Adrenal gland (tissue), 12 donors: ENCODE data around the gene C19orf25. TPM values are rescaled to one million over a fixed set of nuclear protein-coding genes. Genes with fewer than 3 reads are reported as not detected.

ENCODE experiments used
- DNase-seq, 7 donors: peaks; one replicate each; pipeline ENCODE4 v3.0.0-alpha.2; 2019 to 2020
- H3K27ac ChIP-seq, 5 donors: fragments of 200-600 bp; sonication (generic) in 4 of 5; 1 replicate in 3 of 5; 2 replicates in 2 of 5; pipeline versions ENCODE4 v1.5.1 to v1.8.0; 2016 to 2020; ENCODE audit warnings: mild to moderate bottlenecking in 1 of 5
- H3K27me3 ChIP-seq: fragments of 200-600 bp; 2 replicates; pipeline ENCODE4 v1.8.0; 2021
- H3K36me3 ChIP-seq, 2 donors: fragments of 200-600 bp; replicated peaks in 1 of 2; 1 replicate in 1 of 2; 2 replicates in 1 of 2; pipeline versions ENCODE4 v1.5.1 to v1.8.0; 2018 to 2022
- H3K4me1 ChIP-seq, 2 donors: fragments of 200-600 bp; replicated peaks in 1 of 2; 1 replicate in 1 of 2; 2 replicates in 1 of 2; pipeline versions ENCODE4 v1.5.1 to v1.8.0; 2018 to 2021
- H3K4me3 ChIP-seq, 4 donors: fragments of 200-600 bp; sonication (generic) in 3 of 4; one replicate each; pipeline ENCODE4 v1.5.1; 2016 to 2018
- H3K9me3 ChIP-seq, 3 donors: fragments of 200-600 bp; sonication (generic) in 1 of 3; replicated peaks in 1 of 3; 1 replicate in 2 of 3; 2 replicates in 1 of 3; pipeline versions ENCODE4 v1.5.1 to v1.8.0; 2016 to 2021
- CTCF ChIP-seq, 6 experiments: fragments of 450-650 bp in 4 of 6; fragments of 200-600 bp in 2 of 6; sonication (generic) in 1 of 6; IDR thresholded peaks; 1 replicate in 5 of 6; 2 replicates in 1 of 6; pipeline versions ENCODE4 v1.5.1 to v1.8.0; 2016 to 2021; ENCODE audit warnings: antibody characterized with exemption in 6 of 6, mild to moderate bottlenecking in 2 of 6, moderate library complexity in 1 of 6
- POLR2A ChIP-seq, 2 donors: fragments of 450-650 bp; IDR thresholded peaks; one replicate each; pipeline ENCODE4 v1.6.1; 2017; ENCODE audit warnings: antibody characterized with exemption in 2 of 2, mild to moderate bottlenecking in 2 of 2, moderate library complexity in 1 of 2
- WGBS, 4 donors: extraction: QIAGEN DNeasy Blood & Tissue Kit in 2 of 4; methylation state at CpG; one replicate each; pipeline versions ENCODE4 v1.1.5 to v1.1.7; 2013 to 2017; 5-methylcytosine and 5-hydroxymethylcytosine counted together
- intact Hi-C, 2 donors: fragments of 100-400 bp; cut with DNase I; formaldehyde crosslinking; loops; one replicate each; pipeline versions ENCODE4 v1.14.1 to v1.15.0; 2022 to 2023
- polyA plus RNA-seq, 3 donors: library from polyadenylated mRNA; stranded (reverse); fragments of 200-250 nt in 2 of 3; fragments of 350-450 nt in 1 of 3; fragmentation: Illumina TruSeq in 1 of 3; extraction: RNeasy Lipid Tissue Mini Kit (QIAGEN cat#74804) in 1 of 3; gene quantifications; one replicate each; pipeline ENCODE4 v1.2.3, GENCODE V29; 2013 to 2014
- total RNA-seq, 9 donors: library from RNA; depleted of rRNA in 4 of 9; stranded (reverse); fragments of >200 nt in 4 of 9; fragments of 120-200 nt in 1 of 9; fragmentation: NEBNext Ultra II Directional in 1 of 9; extraction: Animal tissue kit (Norgen Biotek cat#: 25700) in 1 of 9; gene quantifications; one replicate each; pipeline versions ENCODE4 v1.1.0 to v1.2.4, GENCODE V29; 2013 to 2023
- donor health status: healthy with polysubstance abuse.
- donor health status: Bipolar disorder and iron deficiency.
- donor health status: DM: yes; HTN: yes; CAD: no.
- donor health status: DM: no; HTN: no; CAD: no.
- donor health status: DM: no; HTN: no; CAD: no.
- donor health status: DM: yes; HTN: yes; CAD: no.

The C19orf25 gene
- total and polyA plus RNA-seq, 12 donors = 6.0 to 60.4 (median 34.7) TPM

- H3K36me3 ChIP-seq = no peaks in the 10 kb centered on the region
- H3K4me1 ChIP-seq = peaks cover 14 to 38% of the 10 kb centered on the region in 2 donors
- H3K4me3 ChIP-seq = no peak overlapping the region
- peaks cover 32% of the 10 kb centered on the region for H3K27me3 ChIP-seq
- TF ChIP-seq POLR2A (IDR thresholded peaks at IDR 0.05) = no peak
- TF ChIP-seq CTCF (IDR thresholded peaks at IDR 0.05) = no peak
- intact Hi-C loops = no loop called here
- no peaks in the 10 kb centered on the region for H3K9me3 ChIP-seq
- WGBS, 4 donors = 90 to 95% (median 93%) methylated on average over 9 to 31 of the region's 31 CpGs
- no peak overlapping the region for H3K27ac ChIP-seq
- no peak for DNase-seq
Observed at GRCh38 chr19:1475751-1476437, 3.1 kb downstream of the C19orf25 start.

GRCh38 chr19:1474765-1475351, 4.2 kb downstream of the C19orf25 start:
- no peaks in the 10 kb centered on the region for H3K36me3 ChIP-seq
- no peak overlapping the region for H3K4me3 ChIP-seq
- H3K9me3 ChIP-seq = no peaks in the 10 kb centered on the region
- H3K27me3 ChIP-seq = peaks cover 42% of the 10 kb centered on the region
- peaks cover 23 to 49% of the 10 kb centered on the region in 2 donors for H3K4me1 ChIP-seq
- TF ChIP-seq CTCF (IDR thresholded peaks at IDR 0.05) (no peak), POLR2A (IDR thresholded peaks at IDR 0.05) (no peak)
- intact Hi-C loops = no loop called here
- 86 to 93% (median 89%) methylated on average over 7 to 26 of the region's 26 CpGs for WGBS, 4 donors
- no peak for DNase-seq
- no peak overlapping the region for H3K27ac ChIP-seq

- TF ChIP-seq POLR2A (IDR thresholded peaks at IDR 0.05) (no peak), CTCF (IDR thresholded peaks at IDR 0.05) (no peak)
Observed at GRCh38 chr19:1474011-1474764, 4.8 kb downstream of the C19orf25 start.

More at GRCh38 chr19:1474011-1474764, 4.8 kb downstream of the C19orf25 start:
- Histone ChIP-seq H3K4me1 (peaks cover 23 to 47% of the 10 kb centered on the region in 2 donors), H3K4me3 (no peak overlapping the region), H3K36me3 (no peaks in the 10 kb centered on the region), H3K27ac (no peak overlapping the region), H3K9me3 (no peaks in the 10 kb centered on the region), H3K27me3 (peaks cover 46% of the 10 kb centered on the region)
- DNase-seq = peak in 4 of 7 donors; percentile 54 to 66 (median 64)
- 66 to 89% (median 73%) methylated on average over 10 to 31 of the region's 31 CpGs for WGBS, 4 donors
- intact Hi-C loops = no loop called here
